Esophagus (tissue), 2 donors: ENCODE results near the gene FYCO1. TPM values are rescaled to one million over a fixed set of nuclear protein-coding genes. Genes with fewer than 3 reads are reported as not detected.

Source experiments
- H3K27ac ChIP-seq, 2 donors: one replicate each; pipeline ENCODE4 v1.5.1; 2013; ENCODE audit warnings: low read depth in 2 of 2, mild to moderate bottlenecking in 2 of 2, inconsistent platforms in 1 of 2, low read length in 1 of 2, moderate library complexity in 1 of 2
- H3K27me3 ChIP-seq, 2 donors: one replicate each; pipeline ENCODE4 v1.6.1; 2013; ENCODE audit warnings: low read length in 2 of 2, control low read depth in 1 of 2, mild to moderate bottlenecking in 1 of 2; ENCODE audit not compliant: insufficient read depth in 2 of 2, control insufficient read depth in 1 of 2
- H3K36me3 ChIP-seq, 2 donors: one replicate each; pipeline ENCODE4 v1.6.1; 2013; ENCODE audit warnings: low read length in 1 of 2; ENCODE audit not compliant: control insufficient read depth in 2 of 2, insufficient read depth in 2 of 2
- H3K4me1 ChIP-seq, 2 donors: one replicate each; pipeline ENCODE4 v1.6.1; 2013; ENCODE audit warnings: low read length in 1 of 2; ENCODE audit not compliant: control insufficient read depth in 2 of 2, insufficient read depth in 2 of 2
- H3K4me3 ChIP-seq, 2 donors: one replicate each; pipeline ENCODE4 v1.5.1; 2013; ENCODE audit warnings: low read length in 2 of 2, mild to moderate bottlenecking in 2 of 2, low read depth in 1 of 2, moderate library complexity in 1 of 2
- H3K9me3 ChIP-seq, 2 donors: one replicate each; pipeline ENCODE4 v1.6.1; 2013; ENCODE audit warnings: mild to moderate bottlenecking in 2 of 2, low read depth in 1 of 2, low read length in 1 of 2, moderate library complexity in 1 of 2; ENCODE audit not compliant: control insufficient read depth in 2 of 2, insufficient read depth in 1 of 2
- WGBS, 2 donors: extraction: QIAGEN DNeasy Blood & Tissue Kit; methylation state at CpG; one replicate each; pipeline ENCODE4 v1.1.7; 2013; 5-methylcytosine and 5-hydroxymethylcytosine counted together
- polyA plus RNA-seq, 2 donors: library from polyadenylated mRNA; stranded (reverse); fragments of 200-250 nt; gene quantifications; one replicate each; pipeline ENCODE4 v1.2.3, GENCODE V29; 2013
- donor health status: healthy with polysubstance abuse.
- donor health status: Bipolar disorder and iron deficiency.

FYCO1 gene
- polyA plus RNA-seq, 2 donors, result 9.6 to 11.9 TPM

GRCh38 chr3:46027021-46027705 is 31.5 kb upstream of the FYCO1 start, which contains the start of gene XCR1:
Gene XCR1, minus strand, starts transcription at chr3:46027483. Its CDS starts 5,536 bp downstream, at chr3:46021947.
- WGBS, 2 donors, result 92 to 96% methylated on average over 3 of the region's 3 CpGs
- Histone ChIP-seq H3K36me3 (no peaks in the 10 kb centered on the region), H3K27ac (no peak within 1 kb of the TSS), H3K9me3 (peaks cover 0 to 3% of the 10 kb centered on the region in 2 donors), H3K27me3 (no peaks in the 10 kb centered on the region), H3K4me3 (no peak within 1 kb of the TSS), H3K4me1 (no peaks in the 10 kb centered on the region)

- Histone ChIP-seq H3K4me1 (no peaks in the 10 kb centered on the region), H3K27ac (no peak overlapping the region), H3K27me3 (no peaks in the 10 kb centered on the region), H3K9me3 (peaks cover 0 to 3% of the 10 kb centered on the region in 2 donors), H3K36me3 (no peaks in the 10 kb centered on the region), H3K4me3 (no peak overlapping the region)
- WGBS, 2 donors, result 77 to 81% methylated on average over 1 of the region's 1 CpG
Observed at GRCh38 chr3:46025139-46025538, 29.5 kb upstream of the FYCO1 start.

- Histone ChIP-seq H3K4me3 (no peak overlapping the region), H3K36me3 (no peaks in the 10 kb centered on the region), H3K9me3 (peaks cover 0 to 3% of the 10 kb centered on the region in 2 donors), H3K27ac (no peak overlapping the region), H3K4me1 (no peaks in the 10 kb centered on the region), H3K27me3 (no peaks in the 10 kb centered on the region)
- 52 to 65% methylated on average over 3 of the region's 3 CpGs for WGBS, 2 donors
Observed at GRCh38 chr3:46024131-46024530, 28.5 kb upstream of the FYCO1 start.

DNA sequence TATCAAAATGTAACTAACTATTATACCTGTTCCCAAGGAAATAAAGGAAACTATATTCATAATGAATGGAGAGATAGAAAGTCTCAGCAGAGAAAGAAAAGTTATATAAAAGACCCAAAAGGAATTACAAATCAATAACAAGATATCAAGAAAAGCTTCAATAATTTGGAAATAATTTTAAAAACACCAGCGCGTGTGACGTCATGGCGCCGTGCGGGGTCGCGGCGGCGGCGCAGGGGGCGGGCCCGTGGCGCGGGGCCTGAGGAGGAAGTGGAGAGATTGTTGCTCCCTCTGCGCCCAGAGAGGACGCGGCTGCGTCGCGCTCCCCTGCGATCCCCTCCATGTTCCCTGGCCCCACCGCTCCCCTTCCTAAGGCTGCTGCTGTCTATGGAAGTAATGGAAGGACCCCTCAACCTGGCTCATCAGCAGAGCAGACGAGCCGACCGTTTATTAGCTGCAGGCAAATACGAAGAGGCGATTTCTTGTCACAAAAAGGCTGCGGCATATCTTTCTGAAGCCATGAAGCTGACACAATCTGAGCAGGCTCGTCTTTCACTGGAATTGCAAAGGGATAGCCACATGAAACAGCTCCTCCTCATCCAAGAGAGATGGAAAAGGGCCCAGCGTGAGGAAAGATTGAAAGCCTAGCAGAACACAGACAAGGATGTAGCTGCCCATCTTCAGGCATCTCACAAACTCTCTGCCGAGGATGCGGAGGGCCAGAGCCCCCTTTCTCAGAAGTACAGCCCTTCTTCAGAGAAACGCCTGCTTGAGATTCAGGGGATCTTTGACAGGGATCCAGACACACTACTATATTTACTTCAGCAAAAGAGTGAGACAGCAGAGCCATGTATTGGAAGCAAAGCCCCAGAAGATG is 27.5 kb upstream of the FYCO1 start:
- no peak overlapping the region for H3K27ac ChIP-seq
- no peaks in the 10 kb centered on the region for H3K36me3 ChIP-seq
- WGBS, 2 donors, result 93% methylated on average over 34 of the region's 34 CpGs
- H3K27me3 ChIP-seq, result no peaks in the 10 kb centered on the region
- H3K4me3 ChIP-seq, result no peak overlapping the region
- no peaks in the 10 kb centered on the region for H3K4me1 ChIP-seq
- peaks cover 0 to 3% of the 10 kb centered on the region in 2 donors for H3K9me3 ChIP-seq

- Histone ChIP-seq H3K36me3 (no peaks in the 10 kb centered on the region), H3K4me3 (no peak overlapping the region), H3K9me3 (no peaks in the 10 kb centered on the region), H3K4me1 (no peaks in the 10 kb centered on the region), H3K27ac (no peak overlapping the region), H3K27me3 (no peaks in the 10 kb centered on the region)
- 96 to 97% methylated on average over 8 of the region's 8 CpGs for WGBS, 2 donors
Observed at GRCh38 chr3:46021516-46021915, 25.9 kb upstream of the FYCO1 start.

GRCh38 chr3:46020766-46021510 is 25.3 kb upstream of the FYCO1 start:
- no peak overlapping the region for H3K4me3 ChIP-seq
- H3K36me3 ChIP-seq, result no peaks in the 10 kb centered on the region
- no peak overlapping the region for H3K27ac ChIP-seq
- H3K4me1 ChIP-seq, result no peaks in the 10 kb centered on the region
- no peaks in the 10 kb centered on the region for H3K9me3 ChIP-seq
- no peaks in the 10 kb centered on the region for H3K27me3 ChIP-seq
- 95 to 97% methylated on average over 37 of the region's 37 CpGs for WGBS, 2 donors

DNA sequence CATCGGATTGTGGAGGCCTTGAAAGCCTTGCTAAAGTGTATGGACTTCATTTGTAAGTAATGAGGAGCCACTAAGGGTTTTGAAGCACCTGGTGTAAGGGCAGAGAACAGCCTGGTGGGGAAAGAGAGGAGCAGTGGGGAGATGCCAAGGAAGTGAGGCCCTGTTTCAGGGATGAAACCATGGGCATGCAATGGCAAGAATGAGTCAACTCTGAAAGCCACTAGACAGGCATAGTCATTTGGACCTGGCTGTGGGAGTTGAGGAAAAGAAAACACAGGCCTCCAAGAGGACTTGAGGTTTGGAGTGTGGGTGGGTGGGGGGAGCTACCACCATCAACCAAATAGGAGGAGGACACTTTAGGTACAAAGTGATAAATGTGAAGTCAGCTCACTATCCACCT is 24.1 kb upstream of the FYCO1 start:
- 91 to 100% methylated on average over 1 of the region's 1 CpG for WGBS, 2 donors
- Histone ChIP-seq H3K27ac (no peak overlapping the region), H3K27me3 (no peaks in the 10 kb centered on the region), H3K4me1 (no peaks in the 10 kb centered on the region), H3K9me3 (no peaks in the 10 kb centered on the region), H3K4me3 (no peak overlapping the region), H3K36me3 (no peaks in the 10 kb centered on the region)

- Histone ChIP-seq H3K27ac (no peak overlapping the region), H3K36me3 (no peaks in the 10 kb centered on the region), H3K27me3 (no peaks in the 10 kb centered on the region), H3K4me1 (no peaks in the 10 kb centered on the region), H3K4me3 (no peak overlapping the region), H3K9me3 (no peaks in the 10 kb centered on the region)
- WGBS, 2 donors, result 79 to 84% methylated on average over 2 of the region's 2 CpGs
Observed at GRCh38 chr3:46017720-46018119, 22.1 kb upstream of the FYCO1 start.

DNA sequence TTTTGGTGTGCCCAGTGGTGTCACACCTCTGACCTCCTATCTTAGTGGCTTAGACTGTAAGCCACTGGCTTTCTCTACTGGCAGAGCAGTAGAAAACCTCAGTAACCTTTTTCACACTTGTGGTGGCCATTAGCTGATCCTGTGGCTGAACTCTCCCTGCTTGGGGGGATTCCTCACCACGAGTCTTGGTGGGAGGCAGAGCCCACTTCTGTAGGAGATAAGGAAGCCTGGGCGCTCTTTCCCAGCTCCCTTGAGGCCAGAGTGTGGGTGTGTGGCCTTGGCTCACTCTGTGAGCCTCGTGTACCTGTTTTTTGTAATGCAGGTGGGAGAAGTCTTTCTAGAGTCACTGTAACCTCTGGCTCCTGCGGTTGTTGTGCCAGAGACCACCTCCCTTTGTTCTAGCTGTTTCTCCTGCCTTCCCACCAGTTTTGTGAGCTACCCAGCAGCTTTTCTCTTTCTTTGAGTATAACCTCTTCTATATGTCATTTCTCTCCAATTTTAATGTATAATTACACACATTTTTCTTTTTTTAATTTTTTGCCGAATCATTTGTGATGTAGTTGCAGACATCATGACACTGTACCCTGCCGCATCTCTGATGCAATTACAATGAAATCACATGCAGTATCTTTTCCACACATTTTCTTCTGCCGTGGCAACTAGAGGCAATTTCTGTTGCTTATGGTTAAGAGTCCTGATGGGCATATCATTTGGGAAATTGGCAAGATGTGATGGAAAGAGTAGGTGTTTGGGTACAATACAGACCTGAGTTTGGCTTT is 17.9 kb upstream of the FYCO1 start:
- Histone ChIP-seq H3K4me3 (no peak overlapping the region), H3K9me3 (no peaks in the 10 kb centered on the region), H3K27me3 (no peaks in the 10 kb centered on the region), H3K36me3 (no peaks in the 10 kb centered on the region), H3K27ac (no peak overlapping the region), H3K4me1 (no peaks in the 10 kb centered on the region)
- 72 to 76% methylated on average over 7 of the region's 7 CpGs for WGBS, 2 donors
